HG03460 (cell line): Measurements from ENCODE around the gene TMEM131L.
"Not testable (repeated sequence)": the region's sequence is repeated elsewhere in the genome, so short reads cannot be mapped to it uniquely, and the experiment has no call there.

ENCODE experiments used
- ATAC-seq: cut with Tn5 transposase; IDR thresholded peaks from one replicate; pipeline ENCODE4 v1.9.1; 2021; ENCODE audit not compliant: unreplicated experiment

TMEM131L gene

GRCh38 chr4:153566631-153567150, 100.5 kb downstream of the TMEM131L start:
- no peak for ATAC-seq

DNA sequence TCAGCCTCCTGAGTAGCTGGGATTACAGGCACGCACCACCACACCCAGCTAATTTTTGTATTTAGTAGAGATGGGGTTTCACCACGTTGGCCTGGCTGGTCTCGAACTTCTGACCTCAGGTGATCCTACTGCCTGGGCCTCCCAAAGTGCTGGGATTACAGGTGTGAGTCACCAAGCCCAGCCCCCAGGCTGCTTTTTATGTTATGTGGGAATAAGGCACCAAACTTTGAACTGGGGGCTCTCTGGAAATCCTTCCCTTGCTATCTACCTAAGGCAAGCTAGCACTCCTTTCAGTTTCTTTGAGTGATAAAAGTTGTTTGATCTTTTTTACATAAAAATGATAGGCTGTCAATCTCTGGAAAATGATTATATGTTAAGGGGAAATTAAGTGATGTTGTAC, 101.5 kb downstream of the TMEM131L start:
- not testable (repeated sequence) for ATAC-seq

DNA sequence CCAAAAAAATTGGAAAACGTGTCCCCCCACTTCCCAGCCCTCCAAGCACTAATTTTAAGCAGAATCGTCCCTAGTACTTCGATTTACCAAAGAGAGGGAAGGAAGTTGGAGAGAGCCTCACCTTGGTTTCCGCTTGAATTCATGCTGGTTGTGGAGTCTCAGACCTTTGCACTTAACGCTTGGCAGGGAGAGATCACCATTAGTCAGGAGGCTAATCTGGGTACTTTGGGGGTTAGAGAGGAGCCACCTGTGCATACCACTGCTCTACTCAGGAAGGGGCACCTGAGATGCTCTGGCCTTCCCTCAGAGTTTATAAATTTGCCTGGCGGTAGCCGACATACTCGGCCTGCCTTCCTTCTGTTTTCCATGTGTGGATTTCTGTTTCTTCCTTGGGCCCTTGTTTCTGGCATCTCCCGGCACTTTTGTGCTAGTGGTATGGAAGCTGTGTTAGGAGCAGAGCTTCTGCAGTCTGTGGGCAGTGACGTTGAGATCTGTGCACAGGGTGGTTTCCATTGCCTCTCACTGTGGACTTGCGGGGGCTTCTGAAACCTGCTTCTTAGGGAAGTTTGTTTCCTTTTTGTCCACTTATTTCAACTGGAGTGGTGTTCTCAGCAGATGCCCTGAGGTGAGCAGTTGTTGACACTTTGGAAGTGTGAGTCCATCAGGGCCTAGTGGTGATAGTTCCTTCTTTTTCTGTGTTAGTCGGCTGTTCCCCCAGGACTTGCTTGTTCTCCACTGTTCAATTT, 104.2 kb downstream of the TMEM131L start:
- no peak for ATAC-seq

- no peak for ATAC-seq
Measured at GRCh38 chr4:153571006-153571545, 104.9 kb downstream of the TMEM131L start.

DNA sequence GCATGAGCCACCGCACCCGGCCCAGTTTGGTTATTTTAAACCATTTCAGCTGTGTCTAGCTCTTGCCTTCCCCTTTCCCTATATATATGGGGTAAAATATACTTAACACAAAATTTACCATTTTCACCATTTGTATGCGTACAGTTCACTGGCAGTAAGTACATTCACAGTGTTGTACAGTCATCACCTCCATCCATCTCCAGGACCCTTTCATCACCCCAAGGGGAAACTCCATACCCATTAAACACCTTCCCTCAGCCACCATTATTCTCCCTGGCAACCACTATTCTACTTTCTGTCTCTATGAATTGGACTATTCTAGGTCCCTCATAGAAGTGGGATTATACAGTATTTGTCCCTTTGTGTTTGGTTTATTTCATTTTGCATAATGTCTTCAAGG, 106.4 kb downstream of the TMEM131L start:
- ATAC-seq = no peak

- no peak for ATAC-seq
Measured at GRCh38 chr4:153573221-153573620, 107.1 kb downstream of the TMEM131L start.

- peak; percentile 62 for ATAC-seq
Measured at GRCh38 chr4:153573881-153574802, 108.0 kb downstream of the TMEM131L start.

DNA sequence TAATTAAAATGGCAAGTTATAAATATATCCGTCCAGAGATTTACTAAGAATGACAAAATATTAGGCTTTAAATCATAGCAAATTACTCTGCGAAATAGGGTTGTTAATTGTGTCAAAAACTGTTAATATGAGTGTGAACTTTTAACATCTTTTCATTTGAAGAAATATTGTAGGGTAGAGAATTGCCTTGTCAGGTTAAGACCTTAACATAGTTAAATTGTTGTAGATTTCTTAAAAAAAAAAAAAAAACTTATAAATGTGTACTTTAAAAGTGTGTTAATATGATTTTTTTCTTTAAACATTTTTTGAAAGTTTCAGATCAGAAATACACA, 110.2 kb downstream of the TMEM131L start:
- ATAC-seq = no peak

DNA sequence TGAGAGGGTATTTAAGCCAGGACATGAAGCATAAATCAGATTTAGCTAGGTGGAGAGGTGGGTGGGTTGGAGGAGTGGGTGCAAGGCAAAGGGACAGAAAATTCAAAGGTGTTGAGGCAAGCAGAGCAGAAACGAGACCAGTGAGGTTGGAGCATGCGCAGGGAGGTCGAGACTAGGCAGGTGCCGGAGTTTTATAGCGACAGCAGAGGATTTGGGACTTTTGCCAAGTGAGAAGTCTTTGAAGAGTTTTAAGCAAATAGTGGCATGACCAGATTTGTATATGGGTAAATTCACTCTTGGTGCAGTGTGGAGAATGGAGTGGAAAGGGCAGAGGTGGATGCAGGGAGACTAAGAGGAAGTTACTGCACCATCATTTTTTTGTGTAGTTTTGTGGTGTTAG, 110.9 kb downstream of the TMEM131L start:
- ATAC-seq = no peak

GRCh38 chr4:153579410-153579809, 113.2 kb downstream of the TMEM131L start:
- ATAC-seq = no peak

GRCh38 chr4:153579872-153580271, 113.7 kb downstream of the TMEM131L start:
- ATAC-seq = no peak

DNA sequence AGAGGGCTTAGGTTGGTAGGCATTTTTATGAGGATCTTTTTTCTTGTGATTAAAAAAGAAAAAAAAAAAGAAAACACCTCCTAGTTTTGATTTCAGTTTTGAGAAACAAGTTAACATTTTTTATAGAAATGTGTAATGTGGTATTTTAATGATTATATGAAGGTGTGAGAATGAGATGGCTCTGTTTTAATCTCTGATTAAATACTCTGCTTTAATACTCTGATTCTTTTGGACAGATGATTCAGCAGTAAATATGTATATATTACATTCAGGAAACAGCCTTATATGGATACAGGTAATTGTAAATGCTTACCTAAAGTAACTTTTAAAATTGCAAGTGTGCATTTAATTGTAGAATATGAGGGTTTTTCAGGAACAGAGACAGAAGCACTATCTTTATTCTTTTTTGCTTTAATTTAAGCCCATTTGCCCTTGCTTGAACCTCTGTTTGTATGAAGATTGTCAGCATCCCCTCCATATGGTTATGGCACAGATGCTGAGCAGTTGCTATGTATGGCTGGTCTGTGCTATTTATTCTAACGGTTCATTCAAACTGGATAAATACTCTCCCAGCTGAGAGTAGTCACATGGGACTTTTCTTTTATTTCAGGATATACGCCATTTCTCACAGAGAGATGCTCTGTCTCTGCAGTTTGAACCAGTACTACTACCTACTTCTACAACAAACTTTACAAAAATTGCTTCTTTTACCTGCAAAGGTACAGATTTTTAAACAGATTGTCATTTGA, 117.0 kb downstream of the TMEM131L start:
- ATAC-seq = no peak

DNA sequence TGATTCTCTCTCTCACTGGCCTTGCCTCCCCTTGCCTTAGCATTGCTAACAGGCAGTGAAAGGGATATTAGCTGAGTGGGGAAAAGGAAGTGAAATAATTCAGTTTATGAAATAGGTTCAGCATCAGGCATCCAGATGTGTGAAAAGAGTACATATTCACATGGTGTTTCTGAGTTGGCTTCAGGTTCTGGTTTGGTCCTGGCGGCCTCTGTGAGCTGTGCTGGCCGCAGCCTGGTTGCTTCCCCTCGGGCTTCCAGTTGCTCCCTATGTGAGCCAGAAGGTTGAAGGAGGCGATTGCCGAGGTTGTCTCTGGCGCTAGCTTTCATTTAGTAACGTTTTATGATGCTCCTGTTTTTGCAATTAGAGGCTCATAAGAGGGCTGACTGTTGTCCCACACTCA, 118.9 kb downstream of the TMEM131L start:
- ATAC-seq = no peak

- no peak for ATAC-seq
Measured at GRCh38 chr4:153589703-153590595, 123.8 kb downstream of the TMEM131L start.

GRCh38 chr4:153591441-153591840, 125.3 kb downstream of the TMEM131L start:
- ATAC-seq = no peak

DNA sequence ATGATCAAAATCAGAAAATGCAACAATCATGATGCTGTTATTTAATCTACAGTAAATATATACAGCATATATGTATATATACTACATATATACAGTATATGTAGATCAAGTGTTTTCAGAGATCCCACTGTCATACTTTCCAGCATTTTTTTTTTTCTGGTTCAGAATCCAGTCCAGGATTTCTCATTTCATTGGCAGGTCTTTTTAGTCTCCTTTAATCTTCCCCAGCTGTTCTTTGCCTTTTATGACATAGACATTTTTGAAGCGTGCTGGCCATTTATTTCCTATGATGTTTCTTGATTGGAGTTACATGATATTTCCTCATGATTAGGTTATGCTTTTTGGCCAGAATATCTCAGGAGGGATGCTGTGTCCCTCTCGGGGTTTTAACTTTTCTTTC, 125.9 kb downstream of the TMEM131L start:
- no peak for ATAC-seq

- ATAC-seq = no peak
Measured at GRCh38 chr4:153593161-153593560, 127.0 kb downstream of the TMEM131L start.

DNA sequence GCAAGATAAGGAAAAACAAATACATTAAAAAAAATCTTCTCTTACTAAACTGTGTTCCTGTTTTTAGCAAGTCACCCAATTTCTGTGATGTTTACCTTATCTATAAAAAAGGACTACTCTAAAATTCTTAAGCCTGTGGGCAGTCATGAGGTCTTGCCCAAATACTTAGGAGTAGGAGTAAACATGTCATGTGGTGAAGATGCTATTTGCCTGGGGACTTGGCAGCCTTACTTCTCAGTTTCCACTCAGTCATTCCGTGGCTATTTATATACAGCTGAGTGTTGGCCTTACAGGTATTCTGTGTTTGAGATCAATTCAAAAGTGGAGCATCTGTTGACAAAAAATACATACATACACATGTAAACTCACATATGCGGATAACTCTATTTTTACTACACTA, 128.1 kb downstream of the TMEM131L start:
- ATAC-seq = no peak

- no peak for ATAC-seq
Measured at GRCh38 chr4:153595894-153596601, 129.9 kb downstream of the TMEM131L start.
